Smooth muscle cell of the brain vasculature (primary cell): ENCODE measurements around the gene MINAR1.

Experiments
- DNase-seq: peaks from one replicate; pipeline ENCODE4 v3.0.0-alpha.2; 2012; ENCODE audit warnings: low read depth, low spot score

MINAR1 gene

DNA sequence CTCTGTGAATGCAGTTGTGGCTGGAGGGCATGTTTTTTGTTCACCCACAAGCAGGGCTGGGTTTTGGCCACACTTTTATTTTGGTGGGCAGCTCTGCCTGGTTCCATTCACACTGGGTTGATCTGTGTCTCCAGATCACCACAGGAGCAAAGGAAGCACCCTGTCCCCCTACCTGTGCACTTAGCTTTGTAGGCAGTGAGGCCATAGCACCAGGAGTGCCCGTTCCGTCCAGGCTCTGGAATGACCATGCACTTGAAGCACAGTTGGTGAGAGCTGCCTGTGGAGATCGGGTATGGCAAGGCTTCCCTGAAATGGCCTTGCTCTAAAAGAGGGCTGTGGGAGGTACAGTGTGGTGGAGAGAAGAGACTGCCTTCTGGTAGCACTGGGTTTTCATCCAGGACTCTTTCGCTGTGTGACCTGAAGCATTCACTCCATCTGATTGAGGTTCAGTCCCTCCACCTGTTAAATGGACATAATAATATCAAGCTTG is 31.7 kb downstream of the MINAR1 start:
- no peak for DNase-seq

DNA sequence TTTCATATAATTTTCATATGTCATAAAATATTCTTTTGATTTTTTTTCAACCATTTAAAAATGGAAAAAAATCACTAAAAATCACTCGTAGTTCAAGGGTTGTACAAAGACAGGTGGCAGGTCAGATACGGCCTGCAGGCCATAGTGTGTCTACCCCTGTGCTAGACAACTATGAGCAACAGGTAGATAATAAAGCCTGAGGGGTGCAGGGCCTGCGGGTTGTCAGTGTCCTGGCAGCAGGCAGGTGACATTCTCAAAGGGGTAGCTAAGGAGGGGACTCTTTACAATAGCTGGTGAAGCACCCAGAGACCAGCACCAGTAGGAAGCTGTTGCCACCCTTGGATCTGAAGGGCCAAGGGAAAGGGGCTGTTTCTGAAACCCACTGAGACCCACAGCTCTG is 34.4 kb downstream of the MINAR1 start:
- DNase-seq, result no peak

DNA sequence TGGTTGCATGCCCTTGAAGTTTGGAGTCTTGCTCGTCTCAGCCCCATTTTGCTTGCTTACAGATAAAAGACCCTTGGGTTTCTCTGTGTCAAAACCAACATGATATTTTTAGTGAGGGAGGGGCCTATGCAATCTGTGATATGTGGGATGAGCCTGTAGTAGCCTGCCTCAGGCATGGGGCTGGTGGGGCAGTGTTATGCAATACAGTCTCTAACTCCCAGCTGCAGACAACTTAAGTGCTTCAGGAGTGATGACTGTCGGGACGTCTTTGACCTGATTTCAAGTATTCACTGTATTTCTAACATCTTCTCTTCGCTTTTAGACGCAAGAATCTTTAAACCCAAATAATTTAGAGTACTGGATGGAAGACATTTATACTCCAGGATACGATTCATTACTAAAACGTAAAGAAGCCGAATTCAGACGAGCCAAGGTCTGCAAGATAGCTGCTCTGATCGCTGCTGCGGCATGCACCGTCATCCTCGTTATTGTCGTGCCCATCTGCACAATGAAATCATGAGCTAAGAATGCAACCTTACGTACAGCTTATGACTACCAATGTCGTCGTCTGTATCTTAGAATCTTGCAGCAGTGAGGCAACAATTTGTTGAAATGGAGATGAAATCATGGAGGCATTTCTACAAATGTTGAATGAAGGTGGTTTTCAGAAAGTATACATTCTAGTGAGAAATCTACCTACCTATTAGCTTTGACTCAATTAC is 35.9 kb downstream of the MINAR1 start:
- no peak for DNase-seq

DNA sequence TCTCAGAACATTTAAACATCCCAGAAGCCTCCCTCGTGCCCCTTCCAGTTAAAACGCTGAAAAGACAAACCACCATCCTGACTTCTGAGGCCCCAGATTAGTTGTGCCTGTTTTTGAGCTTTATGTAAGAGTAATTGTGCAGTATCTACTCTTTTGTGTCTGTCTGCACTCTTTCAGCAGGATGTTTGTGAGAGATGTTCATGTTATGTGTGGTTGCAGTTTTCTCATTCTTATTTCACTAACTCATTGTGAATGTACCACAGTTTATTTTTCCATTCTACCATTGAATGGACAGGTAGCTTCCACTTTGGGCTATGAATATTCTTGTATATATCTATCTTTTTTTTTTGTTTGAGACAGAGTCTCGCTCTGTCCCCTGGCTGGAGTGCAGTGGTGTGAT is 40.3 kb downstream of the MINAR1 start:
- no peak for DNase-seq

DNA sequence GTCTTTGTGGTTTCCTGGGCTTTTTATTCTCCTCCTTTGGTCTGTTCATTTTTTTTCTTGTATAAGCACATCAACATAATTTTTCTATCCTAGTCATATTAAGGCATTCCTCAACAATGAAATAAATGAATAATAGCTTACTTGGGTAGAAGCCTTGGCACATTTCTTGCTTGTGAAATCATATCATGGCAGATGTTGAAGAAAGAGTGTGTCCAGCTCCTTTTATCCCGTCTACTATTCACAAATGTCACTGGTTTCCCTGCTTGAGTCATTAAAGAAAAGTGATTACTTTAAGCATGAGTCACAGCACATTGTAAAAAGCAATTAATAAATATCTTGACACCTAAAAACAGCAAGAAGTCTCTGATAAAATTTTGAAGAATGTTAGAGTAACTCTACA is 42.1 kb downstream of the MINAR1 start:
- no peak for DNase-seq

DNA sequence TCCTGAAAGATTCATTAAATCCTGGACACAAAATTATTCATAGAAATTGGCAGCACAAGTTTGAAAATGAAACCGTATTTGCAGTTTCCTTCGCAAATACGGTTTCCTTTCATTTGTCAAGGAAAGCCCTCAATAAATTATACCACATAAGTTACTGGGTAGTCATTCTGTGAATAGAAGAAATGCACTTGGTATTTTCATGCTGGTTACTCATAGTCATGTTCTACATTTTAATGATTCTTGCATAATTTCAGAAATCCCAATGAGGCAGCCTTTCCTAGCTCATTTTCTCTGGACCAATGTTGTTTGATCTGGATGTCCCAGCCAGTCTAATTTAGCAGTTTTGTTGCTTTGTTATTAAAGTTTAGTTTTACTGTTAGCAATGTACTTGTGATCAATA is 43.2 kb downstream of the MINAR1 start:
- no peak for DNase-seq

DNA sequence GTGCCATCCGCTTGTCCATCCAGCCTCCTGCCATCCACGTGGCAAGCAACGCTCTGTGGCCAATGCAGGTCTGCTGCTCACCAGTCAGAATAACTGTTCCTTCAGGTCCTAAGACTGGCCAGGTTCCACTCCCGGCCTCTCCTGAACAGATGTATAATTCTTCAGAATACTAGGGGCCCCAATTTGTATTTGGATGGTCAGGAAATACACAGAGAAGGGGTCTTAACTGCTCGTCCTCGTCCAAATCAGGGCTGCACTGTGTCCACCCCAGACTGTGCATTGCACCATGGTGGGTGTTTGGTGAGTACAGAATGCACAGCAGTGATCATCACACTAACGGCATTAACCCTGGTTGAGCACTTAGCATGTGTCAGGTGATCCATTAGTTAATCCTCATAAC is 46.0 kb downstream of the MINAR1 start:
- no peak for DNase-seq

DNA sequence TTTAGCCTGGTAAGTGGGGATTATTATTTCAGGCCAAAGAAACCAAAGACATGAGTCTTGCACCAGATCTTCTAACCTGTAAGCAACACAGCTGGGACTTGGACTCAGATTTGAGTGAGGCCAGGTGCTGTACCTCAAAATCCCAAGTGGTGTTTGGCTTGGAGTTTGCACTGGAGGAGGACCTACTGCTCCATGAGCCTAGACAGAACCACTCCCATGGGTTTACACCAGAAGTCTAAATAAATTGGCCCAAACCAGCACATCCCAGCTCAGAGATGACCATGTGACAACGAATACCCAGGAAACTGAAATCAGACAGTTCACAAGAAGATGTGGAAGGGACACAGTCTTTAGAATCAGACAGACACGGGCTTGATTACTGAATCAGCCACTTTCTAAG is 47.5 kb downstream of the MINAR1 start:
- no peak for DNase-seq

DNA sequence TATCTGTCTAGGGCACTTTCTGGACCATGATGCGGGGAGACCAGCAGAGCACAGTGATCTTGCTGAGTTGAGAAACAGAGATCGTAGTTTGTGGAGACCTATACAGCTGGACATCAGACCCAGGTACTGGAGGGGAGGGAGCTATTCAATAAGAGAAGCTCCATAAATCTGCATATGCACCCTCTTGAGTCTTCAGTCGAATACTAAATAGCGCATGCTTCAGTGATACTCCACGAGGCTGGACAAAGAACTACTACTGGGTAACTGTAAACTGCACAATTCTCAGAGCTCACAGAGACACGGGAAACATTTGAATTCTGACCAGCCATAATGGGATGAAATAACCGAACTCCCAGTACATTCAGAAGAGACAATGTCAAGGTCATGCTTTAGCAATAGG is 49.7 kb downstream of the MINAR1 start:
- no peak for DNase-seq
